ENCODE measurements around the gene FBN2.
"Not testable (repeated sequence)": the region's sequence is repeated elsewhere in the genome, so short reads cannot be mapped to it uniquely, and the experiment has no call there.

FBN2 gene

GRCh38 chr5:128478386-128479368 is 59.4 kb downstream of the FBN2 start:
- DNase-seq (ENCODE audit: low read depth in 2 of 2) = no peak

DNA sequence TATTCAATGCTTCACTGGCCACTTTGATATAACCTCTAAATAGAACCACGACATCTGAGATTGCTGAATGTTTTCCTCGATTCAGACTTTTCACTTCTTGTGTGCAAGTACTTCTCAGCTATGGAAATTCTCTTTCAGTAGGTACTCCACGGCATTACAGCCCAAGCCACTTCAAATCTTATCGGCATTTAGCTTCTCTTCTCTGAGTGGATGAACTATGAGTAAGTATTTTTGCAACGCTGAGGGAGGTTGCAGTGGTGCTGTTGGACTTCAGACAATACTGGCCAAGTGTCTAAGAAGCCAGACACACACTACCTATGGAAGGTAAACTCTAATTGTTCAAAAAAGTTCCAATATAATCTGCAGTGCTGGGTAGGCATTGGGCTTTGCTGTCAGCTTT is 60.1 kb downstream of the FBN2 start:
- no peak for DNase-seq (ENCODE audit: low read depth in 2 of 2)

DNA sequence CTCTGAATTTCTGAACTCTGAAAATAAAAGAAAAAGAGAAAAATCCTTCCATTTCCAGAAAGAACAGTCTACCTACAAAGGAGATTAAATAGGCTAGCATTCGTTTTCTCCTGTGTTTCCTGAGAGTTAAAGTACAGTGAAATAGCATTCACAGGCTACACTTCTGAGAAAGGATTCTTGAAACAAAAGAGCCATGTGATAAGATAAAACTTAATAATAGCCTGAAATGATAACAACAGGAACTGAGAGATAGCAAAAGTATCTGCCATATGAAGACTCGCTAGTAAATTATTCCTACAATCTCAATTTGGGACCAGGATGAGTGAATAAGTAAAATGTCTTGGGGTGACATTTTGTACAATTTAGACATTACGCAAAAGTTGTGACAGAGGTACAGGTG is 62.4 kb downstream of the FBN2 start:
- no peak for DNase-seq (ENCODE audit: low read depth in 2 of 2)

GRCh38 chr5:128472919-128473318 is 65.1 kb downstream of the FBN2 start:
- DNase-seq (ENCODE audit: low read depth in 2 of 2) = no peak

DNA sequence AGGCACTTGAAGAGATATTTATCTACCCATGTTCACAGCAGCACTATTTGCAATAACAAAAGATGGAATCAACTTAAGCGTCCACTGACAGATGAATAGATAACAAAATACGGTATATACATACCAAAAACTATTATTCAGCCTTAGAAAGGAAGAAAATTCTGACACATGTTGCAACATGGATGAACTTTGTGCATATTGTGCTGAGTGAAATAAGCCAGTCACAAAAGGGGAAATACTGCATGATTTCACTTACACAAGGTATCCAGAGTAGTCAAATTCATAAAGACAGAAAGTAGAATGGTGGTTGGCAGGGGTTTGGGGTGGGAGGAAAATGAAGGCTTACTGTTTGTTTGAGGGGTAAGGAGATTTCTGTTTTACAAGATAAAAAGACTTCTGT is 66.0 kb downstream of the FBN2 start:
- no peak for DNase-seq (ENCODE audit: low read depth in 2 of 2)

DNA sequence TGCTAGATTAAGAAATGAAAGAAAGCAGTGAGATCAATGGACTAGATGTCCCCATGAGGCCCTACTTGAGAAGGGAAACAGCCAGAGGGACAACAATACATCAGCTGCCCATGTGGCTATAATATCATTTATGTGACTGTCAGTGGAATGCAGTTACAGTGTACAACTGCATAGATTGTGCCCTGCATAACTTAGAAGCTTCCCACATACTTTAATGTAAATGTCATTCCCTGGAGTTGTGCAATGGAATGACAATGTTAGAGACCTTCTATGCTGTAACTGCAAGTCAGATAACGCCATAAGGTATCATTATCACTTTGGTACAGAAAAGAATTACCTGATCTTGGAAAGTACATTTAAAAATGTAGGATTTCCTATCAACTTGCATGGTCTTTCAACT is 67.4 kb downstream of the FBN2 start:
- no peak for DNase-seq (ENCODE audit: low read depth in 2 of 2)

DNA sequence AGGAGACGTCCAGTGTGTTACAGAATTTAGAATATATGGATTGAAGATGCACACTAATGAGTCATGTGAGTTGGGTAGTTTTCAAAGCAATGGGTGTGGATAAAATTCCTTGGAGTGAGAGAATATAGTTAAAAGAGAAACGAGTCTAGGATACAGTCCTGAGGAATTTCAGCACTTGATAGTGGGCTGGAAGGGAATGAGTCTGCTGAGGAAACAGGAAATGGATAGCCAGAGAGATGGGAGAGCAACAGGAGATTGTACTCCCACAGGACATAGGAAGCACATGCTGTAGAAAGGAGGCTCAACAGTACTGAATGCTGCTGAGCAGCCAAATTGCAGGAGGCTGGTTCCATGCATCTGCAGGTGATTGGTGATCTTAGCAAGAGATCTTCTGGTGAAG is 68.1 kb downstream of the FBN2 start:
- no peak for DNase-seq (ENCODE audit: low read depth in 2 of 2)

DNA sequence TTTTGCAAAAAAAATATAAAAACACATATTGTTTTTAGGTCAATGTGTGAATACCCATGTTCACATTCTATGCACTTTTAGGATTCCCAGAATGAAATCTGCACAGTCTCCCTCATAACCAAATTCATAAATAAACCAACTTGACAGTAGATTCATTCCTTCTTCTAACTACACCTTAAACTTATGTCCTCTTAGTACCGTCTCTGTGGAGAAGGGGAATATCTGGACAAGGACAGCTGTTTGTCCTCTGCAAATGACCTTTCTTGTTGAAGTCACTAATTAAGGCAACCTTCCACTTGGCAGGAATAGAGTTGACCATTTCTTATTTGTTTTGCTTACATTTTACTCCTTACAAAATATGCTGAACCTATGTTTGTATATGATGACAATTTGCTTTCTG is 71.1 kb downstream of the FBN2 start:
- DNase-seq (ENCODE audit: low read depth in 2 of 2) = no peak

DNA sequence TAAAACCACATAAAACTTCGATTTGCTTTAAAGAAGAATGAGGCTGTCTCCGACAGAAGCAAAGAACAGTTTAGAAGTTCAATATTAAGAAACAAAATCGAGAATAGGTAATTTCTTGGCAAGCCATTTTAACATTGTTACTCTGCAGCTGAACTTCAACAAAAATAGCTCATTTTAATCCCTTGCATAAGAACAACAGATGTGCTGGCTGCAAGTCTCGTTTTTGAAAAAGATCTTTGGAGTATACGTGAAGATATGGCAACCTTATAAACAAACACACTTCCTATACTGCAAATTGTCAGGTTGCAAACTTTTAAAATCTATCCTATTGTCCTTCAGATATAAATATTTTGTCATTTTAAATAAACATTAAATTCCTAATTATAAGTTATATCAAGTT is 71.5 kb downstream of the FBN2 start:
- no peak for DNase-seq (ENCODE audit: low read depth in 2 of 2)

GRCh38 chr5:128464596-128464995 is 73.4 kb downstream of the FBN2 start:
- no peak for DNase-seq (ENCODE audit: low read depth in 2 of 2)

- no peak for DNase-seq (ENCODE audit: low read depth in 2 of 2)
Measured at GRCh38 chr5:128462330-128462729, 75.7 kb downstream of the FBN2 start.

DNA sequence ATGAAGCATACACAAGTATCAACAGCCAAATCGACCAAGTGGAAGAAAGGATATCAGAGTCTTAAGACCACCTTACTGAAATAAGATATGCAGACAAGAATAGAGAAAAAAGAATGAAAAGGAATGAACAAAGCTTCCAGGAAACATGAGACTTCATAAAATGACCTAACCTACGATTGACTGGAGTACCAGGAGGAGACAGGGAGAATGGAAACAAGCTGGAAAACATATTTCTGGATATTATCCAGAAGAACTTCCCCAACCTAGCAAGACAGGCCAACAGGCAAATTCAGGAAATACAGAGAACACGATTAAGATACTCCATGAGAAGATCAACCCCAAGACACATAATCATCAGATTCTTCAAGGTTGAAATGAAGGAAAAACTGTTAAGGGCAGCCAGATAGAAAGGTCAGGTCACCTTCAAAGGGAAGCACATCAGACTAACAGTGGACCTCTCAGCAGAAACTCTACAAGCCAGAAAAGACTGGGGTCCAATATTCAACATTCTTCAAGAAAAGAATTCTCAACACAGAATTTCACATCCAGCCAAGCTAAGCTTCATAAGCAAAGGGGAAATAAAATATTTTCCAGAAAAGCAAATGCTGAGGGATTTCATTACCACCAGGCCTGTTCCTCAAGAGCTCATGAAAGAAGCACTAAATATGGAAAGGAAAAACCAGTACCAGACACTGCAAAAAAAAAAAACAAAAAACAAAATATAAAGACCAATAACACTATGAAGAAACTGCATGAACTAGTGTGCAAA is 80.7 kb downstream of the FBN2 start:
- not testable (repeated sequence) for DNase-seq (ENCODE audit: low read depth in 2 of 2)

- DNase-seq (ENCODE audit: low read depth in 2 of 2) = no peak
Measured at GRCh38 chr5:128455841-128456361, 82.1 kb downstream of the FBN2 start.

DNA sequence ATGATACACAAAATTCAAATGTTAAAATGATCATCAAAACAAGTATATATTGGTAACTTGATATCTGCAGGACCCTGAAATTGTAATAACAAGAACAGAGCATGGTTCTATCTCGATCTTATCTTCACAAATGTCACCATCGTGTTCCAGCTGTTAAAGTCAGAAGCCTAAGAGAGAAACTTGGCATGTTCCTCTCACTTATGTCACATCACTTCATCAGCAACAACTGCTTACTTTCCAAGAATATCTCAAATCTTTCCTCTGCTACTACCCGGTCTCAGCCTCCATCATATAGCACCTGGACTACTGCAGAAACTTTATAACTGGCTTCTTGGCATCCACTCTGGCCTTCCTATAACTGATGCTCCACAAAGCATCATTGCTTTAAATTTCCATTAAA is 84.9 kb downstream of the FBN2 start:
- DNase-seq (ENCODE audit: low read depth in 2 of 2) = no peak

- DNase-seq (ENCODE audit: low read depth in 2 of 2) = not testable (repeated sequence)
Measured at GRCh38 chr5:128447224-128447623, 90.8 kb downstream of the FBN2 start.

DNA sequence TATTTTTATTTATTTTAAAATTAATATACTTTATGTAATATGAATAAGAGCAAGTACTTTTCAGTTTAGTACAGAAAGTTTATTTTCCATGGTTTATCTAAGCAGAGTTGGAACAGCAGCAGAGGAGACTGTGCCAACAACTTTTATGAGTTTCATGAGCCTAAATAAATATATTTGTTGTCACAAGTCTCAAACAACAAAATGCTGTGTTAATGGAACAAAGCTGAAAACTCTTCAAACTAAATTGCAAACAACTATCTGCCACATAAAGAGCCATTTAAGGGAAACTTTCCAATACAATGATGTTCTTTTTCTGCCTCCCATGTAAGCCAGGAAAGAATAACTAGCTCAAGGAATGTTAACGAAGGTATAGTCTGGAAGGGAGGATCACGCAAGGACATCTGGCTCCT is 96.1 kb downstream of the FBN2 start:
- DNase-seq (ENCODE audit: low read depth in 2 of 2) = no peak

DNA sequence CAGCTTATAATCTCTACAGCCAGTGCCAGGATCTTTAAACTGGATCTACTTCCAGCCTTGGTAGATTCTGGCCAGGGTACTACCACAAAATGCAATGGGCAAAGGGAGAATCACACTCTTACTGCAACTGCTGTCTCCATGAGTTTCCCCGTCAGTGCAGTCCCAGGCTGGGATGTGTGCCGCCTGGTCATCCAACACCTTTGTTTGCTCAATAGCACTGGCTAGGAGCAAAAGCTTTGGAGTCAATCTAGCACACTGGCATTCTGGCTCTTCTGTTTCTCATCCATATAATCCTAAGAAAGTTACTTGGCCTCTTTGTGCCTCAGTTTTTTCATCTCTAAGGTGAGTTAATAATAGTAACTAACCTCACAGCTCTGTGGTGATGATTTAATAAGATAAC is 96.9 kb downstream of the FBN2 start:
- no peak for DNase-seq (ENCODE audit: low read depth in 2 of 2)

GRCh38 chr5:128436749-128437188 is 101.3 kb downstream of the FBN2 start:
- DNase-seq (ENCODE audit: low read depth in 2 of 2) = no peak

DNA sequence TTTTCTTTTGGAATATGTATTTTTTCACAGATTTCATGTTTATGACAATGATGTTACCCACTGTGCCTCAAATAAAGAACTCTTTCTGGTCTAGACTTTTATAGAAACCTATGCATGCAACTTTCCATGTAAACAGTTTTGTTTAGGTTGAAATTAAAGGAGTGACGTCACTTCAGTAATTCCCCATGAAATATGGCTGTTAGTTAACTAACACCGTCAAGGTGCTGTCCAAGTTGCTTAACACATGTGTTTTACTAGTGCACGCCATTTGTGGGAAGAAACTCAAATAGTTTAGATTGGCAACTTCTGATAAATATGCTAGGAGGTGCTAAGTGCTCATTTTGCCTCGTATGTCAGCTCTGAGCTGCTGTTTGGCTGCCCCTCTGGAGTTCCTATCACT is 102.2 kb downstream of the FBN2 start:
- no peak for DNase-seq (ENCODE audit: low read depth in 2 of 2)

DNA sequence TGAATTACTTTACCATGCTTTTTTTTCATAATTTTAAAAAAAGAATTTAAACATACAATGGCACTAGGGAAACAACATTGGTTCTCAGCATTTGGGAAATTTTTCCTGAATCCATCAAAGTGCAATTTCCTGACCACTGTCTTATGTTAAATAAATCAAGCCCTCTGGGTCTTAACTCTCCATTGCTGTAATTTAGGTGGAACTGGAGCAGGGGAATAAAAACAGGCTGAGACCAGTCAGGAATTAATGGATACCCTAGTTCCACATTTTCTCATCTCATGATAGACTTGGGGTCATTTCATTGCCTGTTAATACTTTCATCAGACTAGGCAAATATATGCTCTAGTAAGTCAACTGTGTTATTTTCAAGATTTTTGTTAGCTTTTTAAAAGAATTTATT is 103.1 kb downstream of the FBN2 start:
- DNase-seq (ENCODE audit: low read depth in 2 of 2) = no peak

- DNase-seq (ENCODE audit: low read depth in 2 of 2) = no peak
Measured at GRCh38 chr5:128432913-128433440, 105.1 kb downstream of the FBN2 start.

- no peak for DNase-seq (ENCODE audit: low read depth in 2 of 2)
Measured at GRCh38 chr5:128427921-128428320, 110.1 kb downstream of the FBN2 start.
